ENCODE data around the gene DENND2D. TPM values are rescaled to one million over a fixed set of nuclear protein-coding genes. Genes with fewer than 3 reads are reported as not detected.

DENND2D gene
- total RNA-seq, 4 donors from 2014 or later = 26.7 to 48.9 (median 33.6) TPM

GRCh38 chr1:111208921-111209320 is 8.5 kb upstream of the DENND2D start:
- 32 to 41% methylated on average over 1 of the region's 1 CpG for WGBS, 2 donors
- DNase-seq (ENCODE audit: low spot score in 2 of 2) = no peak

GRCh38 chr1:111205714-111206050 is 5.2 kb upstream of the DENND2D start:
- intact Hi-C loops (cut with DNase I; ENCODE audit: low total_unique reads) = no loop called here
- TF ChIP-seq CTCF (IDR thresholded peaks at IDR 0.05) (no peak), POLR2A (IDR thresholded peaks at IDR 0.05) (no peak)
- DNase-seq (ENCODE audit: low spot score in 2 of 2) = no peak
- WGBS, 2 donors = 30 to 45% methylated on average over 2 of the region's 2 CpGs
- H3K4me3 ChIP-seq (ENCODE audit: low read depth, poor library complexity, severe bottlenecking) = no peak overlapping the region

More at GRCh38 chr1:111208921-111209320, 8.5 kb upstream of the DENND2D start:
- intact Hi-C loops (cut with DNase I; ENCODE audit: low total_unique reads) = no loop called here
- no peak for TF ChIP-seq CTCF (IDR thresholded peaks at IDR 0.05)
- TF ChIP-seq POLR2A (IDR thresholded peaks at IDR 0.05) = no peak
- H3K4me3 ChIP-seq (ENCODE audit: low read depth, poor library complexity, severe bottlenecking) = no peak overlapping the region

- H3K4me3 ChIP-seq (ENCODE audit: low read depth, poor library complexity, severe bottlenecking) = no peak overlapping the region
- 61 to 66% methylated on average over 9 of the region's 9 CpGs for WGBS, 2 donors
- no peak for DNase-seq (ENCODE audit: low spot score in 2 of 2)
- no peak for TF ChIP-seq POLR2A (IDR thresholded peaks at IDR 0.05)
- TF ChIP-seq CTCF (IDR thresholded peaks at IDR 0.05) = no peak
- intact Hi-C loops (cut with DNase I; ENCODE audit: low total_unique reads) = no loop called here
Observed at GRCh38 chr1:111204983-111205713, 4.7 kb upstream of the DENND2D start.

- peak in 1 of 2 donors; percentile 88 for DNase-seq (ENCODE audit: low spot score in 2 of 2)
- TF ChIP-seq POLR2A (IDR thresholded peaks at IDR 0.05) (no peak), CTCF (IDR thresholded peaks at IDR 0.05) (no peak)
- 8 to 10% methylated on average over 26 to 31 of the region's 61 CpGs for WGBS, 2 donors
- peak overlapping the region; percentile 51 for H3K4me3 ChIP-seq (ENCODE audit: low read depth, poor library complexity, severe bottlenecking)
- intact Hi-C loops (cut with DNase I; ENCODE audit: low total_unique reads) = no loop called here
Observed at GRCh38 chr1:111204201-111204982, 3.9 kb upstream of the DENND2D start.

GRCh38 chr1:111203681-111204200 is 3.3 kb upstream of the DENND2D start:
- peak overlapping the region; percentile 51 for H3K4me3 ChIP-seq (ENCODE audit: low read depth, poor library complexity, severe bottlenecking)
- no peak for TF ChIP-seq CTCF (IDR thresholded peaks at IDR 0.05)
- TF ChIP-seq POLR2A (IDR thresholded peaks at IDR 0.05) = no peak
- 3 to 7% methylated on average over 11 to 29 of the region's 41 CpGs for WGBS, 2 donors
- intact Hi-C loops (cut with DNase I; ENCODE audit: low total_unique reads) = no loop called here
- DNase-seq (ENCODE audit: low spot score in 2 of 2) = peak; percentile 70 to 95
